HG03460 (cell line): ENCODE measurements around the gene DUOXA2.
"Not testable (repeated sequence)": the region's sequence is repeated elsewhere in the genome, so short reads cannot be mapped to it uniquely, and the experiment has no call there.

Experiments
- ATAC-seq: cut with Tn5 transposase; IDR thresholded peaks from one replicate; pipeline ENCODE4 v1.9.1; 2021; ENCODE audit not compliant: unreplicated experiment

DUOXA2 gene

GRCh38 chr15:45134682-45135604 is 20.8 kb downstream of the DUOXA2 start:
- no peak for ATAC-seq

GRCh38 chr15:45135705-45136377 is 21.7 kb downstream of the DUOXA2 start:
- not testable (repeated sequence) for ATAC-seq

GRCh38 chr15:45136378-45136764 is 22.2 kb downstream of the DUOXA2 start:
- no peak for ATAC-seq

- ATAC-seq = no peak
Observed at GRCh38 chr15:45137703-45138102, 23.6 kb downstream of the DUOXA2 start.

GRCh38 chr15:45138814-45139765 is 25.0 kb downstream of the DUOXA2 start:
- ATAC-seq = no peak

- no peak for ATAC-seq
Observed at GRCh38 chr15:45139770-45140169, 25.6 kb downstream of the DUOXA2 start.

GRCh38 chr15:45140557-45141250 is 26.6 kb downstream of the DUOXA2 start:
- ATAC-seq = no peak

GRCh38 chr15:45141386-45141785 is 27.3 kb downstream of the DUOXA2 start:
- no peak for ATAC-seq

GRCh38 chr15:45143056-45143455 is 28.9 kb downstream of the DUOXA2 start:
- ATAC-seq = no peak

- ATAC-seq = no peak
Observed at GRCh38 chr15:45143946-45144345, 29.8 kb downstream of the DUOXA2 start.

- no peak for ATAC-seq
Observed at GRCh38 chr15:45144775-45145174, 30.6 kb downstream of the DUOXA2 start.

- ATAC-seq = no peak
Observed at GRCh38 chr15:45146405-45146804, 32.3 kb downstream of the DUOXA2 start.

GRCh38 chr15:45147606-45148005 is 33.5 kb downstream of the DUOXA2 start:
- ATAC-seq = no peak

- ATAC-seq = no peak
Observed at GRCh38 chr15:45148076-45149059, 34.2 kb downstream of the DUOXA2 start.

GRCh38 chr15:45149060-45149459 is 34.9 kb downstream of the DUOXA2 start:
- no peak for ATAC-seq

GRCh38 chr15:45150481-45150880 is 36.4 kb downstream of the DUOXA2 start:
- no peak for ATAC-seq

GRCh38 chr15:45150997-45151396 is 36.9 kb downstream of the DUOXA2 start:
- no peak for ATAC-seq

GRCh38 chr15:45151998-45152828 is 38.1 kb downstream of the DUOXA2 start:
- ATAC-seq = no peak
